ENCODE data around the gene PRKACA. TPM values are rescaled to one million over a fixed set of nuclear protein-coding genes. Genes with fewer than 3 reads are reported as not detected.
A peak's percentile ranks its signal among the peaks of the same experiment; 100 is the strongest.
"Not testable (repeated sequence)": the region's sequence is repeated elsewhere in the genome, so short reads cannot be mapped to it uniquely, and the experiment has no call there.

Gene PRKACA
- total RNA-seq, 1 experiment from 2014 or later, result 77.5 TPM

DNA sequence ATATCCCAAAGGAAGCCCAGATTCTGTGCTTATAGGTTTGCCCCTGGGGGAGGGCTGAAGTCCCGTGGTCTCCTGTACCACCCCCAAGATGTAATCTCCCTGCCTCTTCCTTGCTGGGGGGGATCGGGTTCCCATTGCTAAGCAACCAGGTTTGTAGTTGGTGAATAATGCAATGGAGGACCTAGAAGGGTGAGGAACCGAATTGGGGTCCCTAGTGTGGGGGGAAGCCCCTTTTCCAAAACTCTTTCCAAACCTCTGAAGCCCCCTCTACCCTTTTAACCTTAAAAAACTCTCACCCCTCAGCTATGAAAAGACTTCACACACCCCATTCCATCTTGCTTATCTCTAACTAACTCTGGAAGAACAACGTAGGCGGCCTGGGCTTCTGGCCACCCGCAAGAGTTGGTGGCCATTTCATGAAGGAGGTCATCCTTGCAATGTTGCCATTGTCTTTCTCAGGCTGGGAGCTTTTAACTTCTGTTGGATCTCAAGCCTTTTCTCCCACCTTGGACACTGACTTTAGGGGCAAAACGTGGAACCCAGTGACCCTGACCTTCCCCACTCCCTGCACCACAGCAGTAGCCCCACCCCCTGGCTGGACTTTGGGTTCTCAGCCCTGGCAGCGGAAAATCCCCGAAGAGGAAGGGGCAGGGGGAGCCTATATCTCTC lies 56.3 kb downstream of the PRKACA start:
- H3K9me3 ChIP-seq (replicated peaks), result no peaks in the 10 kb centered on the region
- no peak for DNase-seq
- H3K27me3 ChIP-seq, result peaks cover 22% of the 10 kb centered on the region

DNA sequence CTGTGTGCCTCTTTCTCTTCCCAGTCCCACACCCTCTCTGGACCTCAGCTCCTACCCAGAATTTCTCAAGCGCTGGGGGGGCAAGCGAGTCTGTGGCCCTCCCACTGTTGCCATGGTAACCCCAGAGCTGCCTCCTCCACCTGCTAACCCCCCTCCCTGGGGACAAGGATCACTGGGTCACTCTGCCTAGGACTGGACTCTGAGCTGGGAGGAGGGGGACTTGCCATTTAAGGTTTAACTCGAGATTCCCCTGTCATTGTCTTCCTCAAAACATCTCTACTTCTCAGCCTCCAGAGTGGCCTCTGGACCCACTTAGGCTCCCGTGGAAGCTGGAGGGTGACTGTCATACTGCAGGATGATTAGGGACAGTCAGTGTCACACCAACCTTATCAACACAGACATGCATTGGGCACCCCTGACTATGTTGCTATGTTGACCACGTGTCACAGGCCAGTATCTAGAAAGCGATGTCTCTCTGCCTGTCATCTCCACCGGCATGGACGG lies 57.9 kb downstream of the PRKACA start:
- DNase-seq, result no peak
- Histone ChIP-seq H3K9me3 (replicated peaks) (no peaks in the 10 kb centered on the region), H3K27ac (no peak overlapping the region), H3K4me3 (no peak overlapping the region), H3K4me1 (no peaks in the 10 kb centered on the region; the same call in 1 of the 2 replicates), H3K27me3 (peaks cover 25% of the 10 kb centered on the region), H3K36me3 (no peaks in the 10 kb centered on the region)

More for the DNA sequence above, 56.3 kb downstream of the PRKACA start:
- Histone ChIP-seq H3K4me1 (no peaks in the 10 kb centered on the region; the same call in 1 of the 2 replicates), H3K27ac (no peak overlapping the region), H3K4me3 (no peak overlapping the region), H3K36me3 (no peaks in the 10 kb centered on the region)

DNA sequence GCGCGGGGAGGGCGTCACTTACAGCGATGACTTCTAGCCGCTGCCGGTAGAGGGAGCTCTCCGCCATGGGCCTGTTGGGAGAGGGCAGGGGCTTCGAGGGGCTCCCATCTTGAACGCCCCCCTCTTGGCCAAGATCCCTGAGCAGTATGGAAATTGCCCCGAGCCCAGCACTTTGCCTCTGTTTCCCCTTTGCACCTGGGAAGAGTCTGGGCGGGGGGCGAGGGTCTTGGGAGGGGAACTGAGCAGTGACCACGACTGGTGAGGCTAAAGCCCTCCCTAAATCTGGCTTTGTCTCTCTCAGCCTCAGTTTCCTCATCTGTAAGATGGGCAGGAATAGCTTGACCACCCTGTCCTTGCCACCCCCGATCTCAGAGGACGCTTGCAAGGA lies 58.5 kb downstream of the PRKACA start:
- H3K27ac ChIP-seq, result no peak overlapping the region
- H3K4me1 ChIP-seq, result no peaks in the 10 kb centered on the region; the same call in 1 of the 2 replicates
- H3K36me3 ChIP-seq, result no peaks in the 10 kb centered on the region
- no peak for DNase-seq
- H3K9me3 ChIP-seq (replicated peaks), result no peaks in the 10 kb centered on the region
- no peak overlapping the region for H3K4me3 ChIP-seq
- peaks cover 25% of the 10 kb centered on the region for H3K27me3 ChIP-seq

DNA sequence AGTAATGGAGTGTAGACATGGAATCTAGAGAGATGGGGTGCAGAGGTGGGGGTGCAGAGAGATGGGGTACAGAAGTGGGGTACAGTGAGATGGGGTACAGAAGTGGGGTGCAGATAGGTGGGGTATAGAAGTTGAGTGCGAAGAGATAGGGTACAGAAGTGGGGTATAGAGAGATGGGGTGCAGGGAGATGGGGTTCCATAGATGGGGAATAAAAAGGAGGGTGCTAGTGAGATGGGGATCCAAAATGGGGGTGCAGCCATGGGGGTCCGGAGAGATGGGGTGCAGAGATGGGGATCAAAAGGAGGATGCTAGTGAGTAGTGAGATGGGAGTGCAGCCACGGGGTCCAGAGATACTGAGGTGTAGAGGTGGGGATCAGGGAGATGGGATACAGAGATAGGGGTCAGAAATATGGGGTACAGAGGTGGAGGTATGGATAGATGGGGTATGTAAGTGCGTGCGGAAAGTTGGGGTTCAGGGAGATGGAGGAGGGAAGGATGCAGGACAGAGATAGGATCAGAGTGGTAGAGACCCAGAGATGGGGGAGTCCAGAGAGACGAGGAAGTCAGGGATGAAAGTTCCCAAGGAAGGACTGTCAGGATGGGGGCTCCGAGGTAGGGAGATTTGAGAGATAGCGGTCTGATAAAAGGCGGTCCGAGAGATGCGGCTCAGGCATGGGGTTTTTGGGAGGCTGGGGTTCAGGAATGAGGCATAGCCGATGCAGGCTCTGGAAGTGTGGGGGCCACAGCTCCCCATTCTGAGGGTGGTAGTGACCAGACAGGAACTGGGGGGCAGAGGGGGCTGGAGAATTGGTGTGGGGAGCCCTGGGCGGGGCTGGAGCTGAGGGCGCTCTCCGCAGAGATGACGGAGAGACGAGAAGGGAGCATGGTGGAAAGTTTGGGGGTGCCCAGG lies 59.1 kb downstream of the PRKACA start:
- Histone ChIP-seq H3K4me1 (no peaks in the 10 kb centered on the region; the same call in 1 of the 2 replicates), H3K27ac (no peak overlapping the region), H3K36me3 (no peaks in the 10 kb centered on the region), H3K27me3 (peaks cover 25% of the 10 kb centered on the region), H3K9me3 (replicated peaks) (no peaks in the 10 kb centered on the region), H3K4me3 (peak overlapping the region; percentile 47; the same call in 1 of the 2 replicates)
- DNase-seq, result no peak

DNA sequence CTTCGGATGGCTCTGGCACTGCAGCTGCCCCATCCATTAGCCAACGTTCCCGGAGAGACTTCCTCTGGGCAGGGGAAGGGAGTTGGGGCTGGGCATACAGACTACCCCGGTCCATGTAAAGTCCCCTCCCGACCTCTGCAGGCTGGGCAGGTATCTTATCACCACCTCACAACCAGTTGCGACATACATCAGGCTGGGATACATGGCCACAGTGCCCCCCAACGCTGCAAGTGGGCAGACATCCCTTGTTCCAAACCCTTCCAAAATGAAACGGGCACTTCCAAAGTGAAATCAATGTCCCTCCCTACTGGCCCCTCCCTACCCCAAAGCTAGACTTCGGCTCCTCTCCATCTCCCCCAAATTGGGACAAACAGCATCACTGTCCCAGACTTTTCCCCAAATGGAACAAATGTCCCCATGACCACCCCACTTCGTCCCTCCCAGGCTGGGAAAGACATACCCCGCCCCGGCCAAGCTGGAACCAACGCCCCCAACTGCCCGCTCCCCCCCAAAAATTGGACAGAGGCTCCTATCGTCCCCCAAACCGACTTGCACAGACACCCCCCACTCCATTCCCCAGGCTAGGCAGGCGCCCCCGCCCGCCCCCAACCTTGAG lies 60.7 kb downstream of the PRKACA start:
- H3K4me3 ChIP-seq, result peak overlapping the region; percentile 47
- H3K4me1 ChIP-seq, result no peaks in the 10 kb centered on the region; the same call in 1 of the 2 replicates
- H3K27me3 ChIP-seq, result peaks cover 25% of the 10 kb centered on the region
- no peak for DNase-seq
- no peaks in the 10 kb centered on the region for H3K9me3 ChIP-seq (replicated peaks)
- H3K36me3 ChIP-seq, result no peaks in the 10 kb centered on the region
- H3K27ac ChIP-seq, result no peak overlapping the region

DNA sequence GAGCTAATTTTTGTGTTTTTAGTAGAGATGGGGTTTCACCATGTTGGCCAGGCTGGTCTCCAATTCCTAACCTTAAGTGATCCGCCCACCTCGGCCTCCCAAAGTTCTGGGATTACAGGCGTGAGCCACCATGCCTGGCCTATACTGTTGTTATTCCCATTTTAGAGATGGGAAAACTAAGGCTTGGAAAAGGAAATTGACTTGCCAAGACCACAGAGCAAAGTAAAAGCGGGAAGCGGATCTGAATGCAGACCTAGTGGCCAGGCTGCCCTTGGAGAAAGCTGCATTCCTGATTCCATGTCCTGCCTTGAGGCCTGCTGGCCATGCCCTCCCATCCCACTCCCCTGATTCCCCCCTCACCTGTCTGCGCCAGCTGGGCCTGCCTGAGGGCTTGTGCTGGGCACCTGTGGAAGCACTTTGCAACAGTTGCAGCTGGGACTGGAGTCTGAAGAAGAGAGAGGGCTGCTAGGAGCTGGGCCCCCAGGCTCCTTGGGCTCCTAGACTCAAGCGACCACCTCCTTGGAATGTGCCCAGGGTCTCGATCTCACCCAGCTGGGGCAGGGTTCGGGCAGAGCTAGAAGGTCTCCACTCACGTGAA lies 61.4 kb downstream of the PRKACA start:
- no peaks in the 10 kb centered on the region for H3K9me3 ChIP-seq (replicated peaks)
- no peak overlapping the region for H3K4me3 ChIP-seq
- no peak overlapping the region for H3K27ac ChIP-seq
- no peaks in the 10 kb centered on the region for H3K36me3 ChIP-seq
- no peaks in the 10 kb centered on the region; the same call in 1 of the 2 replicates for H3K4me1 ChIP-seq
- H3K27me3 ChIP-seq, result peaks cover 25% of the 10 kb centered on the region
- no peak for DNase-seq

DNA sequence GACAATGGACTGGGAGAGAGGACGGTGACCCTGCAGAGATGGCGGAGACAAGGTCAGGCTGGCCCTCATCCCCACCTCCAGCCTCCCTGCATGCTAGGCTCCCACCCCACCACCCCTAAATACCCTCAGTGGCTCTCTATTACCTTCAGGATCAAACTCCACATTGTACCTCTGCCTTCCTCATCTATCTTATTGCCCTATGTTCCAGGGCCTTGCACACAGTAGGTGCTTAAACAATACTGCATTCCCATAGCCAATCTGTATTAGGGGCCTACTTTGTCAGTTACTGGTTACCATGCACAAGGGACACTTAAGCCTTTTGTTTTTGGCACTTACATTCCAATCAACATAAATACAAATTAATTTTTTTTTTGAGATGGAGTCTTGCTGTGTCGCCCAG lies 62.2 kb downstream of the PRKACA start:
- DNase-seq, result no peak
- Histone ChIP-seq H3K27me3 (peaks cover 25% of the 10 kb centered on the region), H3K9me3 (replicated peaks) (no peaks in the 10 kb centered on the region), H3K4me3 (no peak overlapping the region), H3K27ac (no peak overlapping the region), H3K4me1 (no peaks in the 10 kb centered on the region; the same call in 1 of the 2 replicates), H3K36me3 (no peaks in the 10 kb centered on the region)

DNA sequence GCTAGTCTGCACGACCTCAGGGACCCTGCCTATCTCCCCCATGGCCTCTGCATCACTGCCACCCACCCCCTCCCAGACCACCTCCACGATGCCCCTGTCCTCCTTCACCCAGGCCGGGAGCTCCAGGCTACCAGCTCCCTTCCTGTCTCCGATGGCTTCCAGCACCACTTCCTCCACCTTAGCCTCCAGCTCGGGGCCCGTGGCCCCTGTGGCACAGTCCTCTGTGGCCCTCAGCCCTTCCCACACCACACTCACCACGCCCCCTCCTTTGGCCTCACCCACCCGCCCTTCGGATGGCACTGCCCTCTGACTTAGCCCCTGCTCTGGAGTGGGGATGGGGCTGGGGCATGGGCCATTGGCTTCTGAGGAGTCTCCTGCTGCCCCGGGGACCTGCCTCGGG lies 62.8 kb downstream of the PRKACA start:
- Histone ChIP-seq H3K9me3 (replicated peaks) (no peaks in the 10 kb centered on the region), H3K4me1 (no peaks in the 10 kb centered on the region; the same call in 1 of the 2 replicates)
- DNase-seq, result no peak

DNA sequence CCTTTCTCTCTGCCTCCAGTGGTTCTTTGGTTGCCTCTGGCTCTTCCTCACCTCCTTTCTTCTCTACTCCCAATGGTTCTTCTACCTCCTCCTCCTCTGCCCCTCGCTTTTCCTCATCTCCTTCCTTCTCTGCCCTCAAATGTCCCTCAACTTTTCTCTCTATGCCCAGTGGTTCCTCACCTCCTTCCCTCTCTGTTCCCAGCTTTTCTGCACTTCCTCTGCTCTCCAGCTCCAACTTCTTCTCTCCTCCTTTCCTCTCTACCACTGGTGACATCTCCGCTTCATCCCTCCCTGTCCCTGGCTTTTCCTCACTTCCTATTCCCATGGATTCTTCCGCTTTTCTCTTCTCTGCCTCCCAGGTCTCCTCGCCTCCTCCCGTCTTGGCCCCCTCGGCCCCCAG lies 63.5 kb downstream of the PRKACA start:
- H3K9me3 ChIP-seq (replicated peaks), result no peaks in the 10 kb centered on the region
- H3K4me3 ChIP-seq, result no peak overlapping the region
- peaks cover 20% of the 10 kb centered on the region for H3K27me3 ChIP-seq
- no peak overlapping the region for H3K27ac ChIP-seq
- DNase-seq, result no peak
- H3K36me3 ChIP-seq, result no peaks in the 10 kb centered on the region
- no peaks in the 10 kb centered on the region; the same call in 1 of the 2 replicates for H3K4me1 ChIP-seq

More for the DNA sequence above, 62.8 kb downstream of the PRKACA start:
- Histone ChIP-seq H3K27ac (no peak overlapping the region), H3K27me3 (peaks cover 25% of the 10 kb centered on the region), H3K4me3 (no peak overlapping the region), H3K36me3 (no peaks in the 10 kb centered on the region)

DNA sequence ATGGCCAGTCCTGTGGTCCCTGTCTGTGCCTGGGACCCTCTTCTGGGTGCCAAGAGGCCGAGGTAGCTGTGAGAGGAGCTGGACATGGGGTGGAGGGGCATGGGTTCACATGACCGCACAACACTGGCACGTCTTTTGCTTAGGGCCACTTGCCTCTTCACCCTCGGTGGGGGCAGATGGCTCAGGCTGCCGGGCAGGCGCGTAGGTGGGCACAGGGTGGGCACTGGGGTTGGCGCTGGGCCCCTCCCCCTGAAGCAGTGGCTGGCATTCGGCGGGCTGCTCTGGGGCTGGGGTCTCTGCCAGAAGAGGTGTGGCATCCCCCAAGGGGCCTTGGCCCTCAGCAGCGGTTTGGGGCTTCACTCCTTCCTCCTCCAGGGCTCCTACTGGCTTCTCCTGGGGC lies 64.1 kb downstream of the PRKACA start:
- Histone ChIP-seq H3K36me3 (no peaks in the 10 kb centered on the region), H3K27ac (no peak overlapping the region), H3K9me3 (replicated peaks) (no peaks in the 10 kb centered on the region), H3K4me3 (no peak overlapping the region), H3K4me1 (no peaks in the 10 kb centered on the region; the same call in 1 of the 2 replicates), H3K27me3 (peaks cover 15% of the 10 kb centered on the region)
- no peak for DNase-seq

DNA sequence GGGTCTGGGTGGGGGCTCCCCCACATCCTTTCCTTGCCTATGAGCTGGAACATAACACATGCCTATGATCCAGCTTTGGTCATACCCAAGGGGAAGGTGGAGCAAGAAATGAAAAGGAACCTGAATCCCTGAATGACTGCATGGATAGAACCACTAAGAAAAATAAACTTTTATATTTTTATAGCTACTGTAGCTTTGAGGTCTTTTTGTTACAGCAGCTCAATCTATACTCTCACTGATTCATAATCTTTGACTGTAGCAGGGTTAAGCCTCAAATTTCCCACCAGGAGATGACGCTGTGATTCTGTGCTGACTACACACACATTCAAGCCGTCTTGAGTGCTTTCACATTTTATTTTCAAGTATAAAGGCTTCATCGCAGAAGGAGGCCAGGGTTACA lies 64.5 kb downstream of the PRKACA start:
- Histone ChIP-seq H3K27ac (no peak overlapping the region), H3K27me3 (peaks cover 12% of the 10 kb centered on the region), H3K36me3 (no peaks in the 10 kb centered on the region), H3K4me3 (no peak overlapping the region), H3K4me1 (no peaks in the 10 kb centered on the region), H3K9me3 (replicated peaks) (no peaks in the 10 kb centered on the region)
- DNase-seq, result no peak

DNA sequence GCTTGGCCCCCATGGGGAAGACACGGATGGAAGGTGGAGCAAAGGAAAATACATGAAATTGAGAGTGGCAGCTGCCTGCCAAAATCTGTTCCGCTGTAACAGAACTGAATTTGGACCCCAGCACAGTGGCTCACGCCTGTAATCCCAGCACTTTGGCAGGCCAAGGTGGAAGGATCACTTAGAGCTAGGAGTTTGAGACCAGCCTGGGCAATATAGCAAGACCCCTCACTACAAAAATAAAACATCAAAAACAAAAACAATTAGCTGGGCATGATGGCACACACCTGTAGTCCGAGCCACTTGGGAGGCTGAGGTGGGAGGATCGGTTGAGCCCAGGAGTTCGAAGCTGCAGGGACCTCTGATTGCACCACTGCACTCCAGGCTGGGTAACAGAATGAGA lies 65.1 kb downstream of the PRKACA start:
- no peak for DNase-seq
- Histone ChIP-seq H3K4me1 (no peaks in the 10 kb centered on the region), H3K36me3 (no peaks in the 10 kb centered on the region), H3K27ac (no peak overlapping the region), H3K9me3 (replicated peaks) (no peaks in the 10 kb centered on the region), H3K4me3 (no peak overlapping the region), H3K27me3 (peaks cover 8% of the 10 kb centered on the region)

DNA sequence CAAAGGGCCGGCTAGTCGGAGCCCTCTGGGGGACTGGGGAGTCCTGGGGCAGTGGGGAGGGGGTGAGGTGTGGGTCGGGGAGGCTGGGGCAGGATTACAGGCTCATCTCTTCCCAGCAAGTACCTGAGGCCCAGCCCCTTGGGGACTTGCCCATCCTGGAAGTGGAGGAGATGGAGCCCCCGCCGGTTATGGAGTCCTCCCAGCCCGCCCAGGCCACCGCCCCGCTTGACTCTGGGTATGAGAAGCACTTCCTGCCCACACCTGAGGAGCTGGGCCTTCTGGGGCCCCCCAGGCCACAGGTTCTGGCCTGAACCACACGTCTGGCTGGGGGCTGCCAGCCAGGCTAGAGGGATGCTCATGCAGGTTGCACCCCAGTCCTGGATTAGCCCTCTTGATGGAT lies 65.6 kb downstream of the PRKACA start:
- H3K27me3 ChIP-seq, result peaks cover 8% of the 10 kb centered on the region
- H3K4me1 ChIP-seq, result no peaks in the 10 kb centered on the region

DNA sequence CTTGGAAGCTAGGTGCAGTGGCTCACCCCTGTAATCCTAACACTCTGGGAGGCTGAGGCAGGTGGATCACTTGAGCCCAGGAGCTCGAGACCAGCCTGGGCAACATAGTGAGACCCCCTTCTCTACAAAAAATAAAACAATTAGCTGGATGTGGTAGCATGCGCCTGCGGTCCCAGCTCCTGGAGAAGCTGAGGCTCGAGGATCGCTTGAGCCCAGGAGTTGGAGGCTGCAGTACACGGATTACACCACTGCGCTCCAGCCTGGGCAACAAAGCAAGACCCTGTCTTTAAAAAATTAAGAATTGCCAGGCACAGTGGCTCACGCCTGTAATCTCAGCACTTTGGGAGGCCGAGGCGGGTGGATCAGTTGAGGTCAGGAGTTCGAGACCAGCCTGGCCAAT lies 66.6 kb downstream of the PRKACA start:
- not testable (repeated sequence) for H3K36me3 ChIP-seq; H3K9me3 ChIP-seq (replicated peaks); DNase-seq; H3K4me1 ChIP-seq; H3K27me3 ChIP-seq; H3K27ac ChIP-seq; H3K4me3 ChIP-seq

More for the DNA sequence above, 65.6 kb downstream of the PRKACA start:
- no peak for DNase-seq
- Histone ChIP-seq H3K36me3 (no peaks in the 10 kb centered on the region), H3K4me3 (no peak overlapping the region), H3K27ac (no peak overlapping the region), H3K9me3 (replicated peaks) (no peaks in the 10 kb centered on the region)

Measured in SJCRH30 (cell line).